GM12878 (cell line): ENCODE data around the gene RIOX2.

Source experiments
- CHD1 ChIP-seq: IDR thresholded peaks from 2 replicates; pipeline ENCODE4 v1.6.1; 2012; ENCODE audit warnings: low read depth, low read length, improper control_type of control experiment
- EP300 ChIP-seq, 2 experiments: fragments of 150-350 bp in 1 of 2; IDR thresholded peaks; 2 replicates each; pipeline ENCODE4 v1.6.1; 2011 to 2012; ENCODE audit warnings: low read depth in 2 of 2, low read length in 2 of 2, borderline replicate concordance in 1 of 2, improper control_type of control experiment in 1 of 2, inconsistent platforms in 1 of 2; ENCODE audit not compliant: control insufficient read depth in 1 of 2
- FOS ChIP-seq: IDR thresholded peaks from 3 replicates; pipeline ENCODE4 v1.6.1; 2011; ENCODE audit warnings: borderline replicate concordance; ENCODE audit not compliant: insufficient read length; ENCODE audit errors: extremely low read depth
- POLR2A ChIP-seq: IDR thresholded peaks from 2 replicates; pipeline ENCODE4 v1.6.1; 2011; ENCODE audit warnings: low read depth, mild to moderate bottlenecking, low read length
- RFX5 ChIP-seq: IDR thresholded peaks from 2 replicates; pipeline ENCODE4 v1.6.1; 2011; ENCODE audit warnings: low read depth, low read length, improper control_type of control experiment
- TF ChIP-seq, protein P1 (sequence below): IDR thresholded peaks from 2 replicates; pipeline ENCODE4 v1.6.1; 2012; ENCODE audit warnings: low read length, inconsistent platforms
- TF ChIP-seq, protein P2 (sequence below), 3 experiments: IDR thresholded peaks in 2 of 3; conservative IDR thresholded peaks in 1 of 3; 2 replicates each; pipeline ENCODE4 v1.5.1; 2011; ENCODE audit warnings: low read depth in 3 of 3, low read length in 3 of 3, mild to moderate bottlenecking in 3 of 3, control low read depth in 2 of 3, moderate library complexity in 2 of 3, inconsistent platforms in 1 of 3, mixed read lengths in 1 of 3; ENCODE audit not compliant: control insufficient read depth in 2 of 3, insufficient read depth in 1 of 3; ENCODE audit errors: extremely low read depth in 1 of 3

DNA sequence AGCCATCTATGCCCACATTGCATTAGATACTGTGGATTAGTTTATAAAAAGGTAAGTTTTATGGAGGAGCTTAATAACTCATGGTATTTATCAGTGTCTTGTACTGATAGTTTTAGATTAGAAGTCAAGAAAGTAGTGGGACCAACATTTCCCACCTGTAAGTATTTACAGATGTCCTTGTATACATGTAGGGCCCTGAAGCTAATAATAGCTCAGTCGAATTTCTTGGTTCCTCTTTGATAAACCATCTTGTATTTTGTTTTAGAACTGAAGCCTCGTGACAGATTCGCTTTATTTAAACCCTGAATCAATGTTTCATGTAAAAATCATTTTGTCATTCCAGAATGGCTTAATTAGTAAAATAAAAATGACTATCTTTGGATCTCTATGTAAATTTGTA is 77.0 kb downstream of the RIOX2 start:
- TF ChIP-seq POLR2A (no peak), CHD1 (no peak), EP300 (IDR thresholded peaks at IDR 0.05; ENCODE audit: borderline replicate concordance in 1 of 2, control insufficient read depth in 1 of 2, low read depth in 2 of 2, low read length in 2 of 2) (no peak), FOS (no peak), RFX5 (no peak)
- TF ChIP-seq, protein P1, sequence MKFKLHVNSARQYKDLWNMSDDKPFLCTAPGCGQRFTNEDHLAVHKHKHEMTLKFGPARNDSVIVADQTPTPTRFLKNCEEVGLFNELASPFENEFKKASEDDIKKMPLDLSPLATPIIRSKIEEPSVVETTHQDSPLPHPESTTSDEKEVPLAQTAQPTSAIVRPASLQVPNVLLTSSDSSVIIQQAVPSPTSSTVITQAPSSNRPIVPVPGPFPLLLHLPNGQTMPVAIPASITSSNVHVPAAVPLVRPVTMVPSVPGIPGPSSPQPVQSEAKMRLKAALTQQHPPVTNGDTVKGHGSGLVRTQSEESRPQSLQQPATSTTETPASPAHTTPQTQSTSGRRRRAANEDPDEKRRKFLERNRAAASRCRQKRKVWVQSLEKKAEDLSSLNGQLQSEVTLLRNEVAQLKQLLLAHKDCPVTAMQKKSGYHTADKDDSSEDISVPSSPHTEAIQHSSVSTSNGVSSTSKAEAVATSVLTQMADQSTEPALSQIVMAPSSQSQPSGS: no peak
- TF ChIP-seq, protein P2, sequence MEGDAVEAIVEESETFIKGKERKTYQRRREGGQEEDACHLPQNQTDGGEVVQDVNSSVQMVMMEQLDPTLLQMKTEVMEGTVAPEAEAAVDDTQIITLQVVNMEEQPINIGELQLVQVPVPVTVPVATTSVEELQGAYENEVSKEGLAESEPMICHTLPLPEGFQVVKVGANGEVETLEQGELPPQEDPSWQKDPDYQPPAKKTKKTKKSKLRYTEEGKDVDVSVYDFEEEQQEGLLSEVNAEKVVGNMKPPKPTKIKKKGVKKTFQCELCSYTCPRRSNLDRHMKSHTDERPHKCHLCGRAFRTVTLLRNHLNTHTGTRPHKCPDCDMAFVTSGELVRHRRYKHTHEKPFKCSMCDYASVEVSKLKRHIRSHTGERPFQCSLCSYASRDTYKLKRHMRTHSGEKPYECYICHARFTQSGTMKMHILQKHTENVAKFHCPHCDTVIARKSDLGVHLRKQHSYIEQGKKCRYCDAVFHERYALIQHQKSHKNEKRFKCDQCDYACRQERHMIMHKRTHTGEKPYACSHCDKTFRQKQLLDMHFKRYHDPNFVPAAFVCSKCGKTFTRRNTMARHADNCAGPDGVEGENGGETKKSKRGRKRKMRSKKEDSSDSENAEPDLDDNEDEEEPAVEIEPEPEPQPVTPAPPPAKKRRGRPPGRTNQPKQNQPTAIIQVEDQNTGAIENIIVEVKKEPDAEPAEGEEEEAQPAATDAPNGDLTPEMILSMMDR (IDR thresholded peaks at IDR 0.05 in 2 of 3, conservative IDR thresholded peaks at IDR 0.05 in 1 of 3; ENCODE audit: control insufficient read depth in 2 of 3, extremely low read depth in 1 of 3, insufficient read depth in 1 of 3, low read depth in 3 of 3, low read length in 3 of 3): no peak
